UCSD-AML1 (cell line): ENCODE data around the gene CDK5.
A peak's percentile ranks its signal among the peaks of the same experiment; 100 is the strongest.
"Not testable (repeated sequence)": the region's sequence is repeated elsewhere in the genome, so short reads cannot be mapped to it uniquely, and the experiment has no call there.

ENCODE experiments used
- DNase-seq: peaks from one replicate; lab custom pipeline; 2025; ENCODE audit not compliant: unreplicated experiment; lab: John Stamatoyannopoulos, UW

Gene CDK5

GRCh38 chr7:151058781-151059366 is 1.2 kb upstream of the CDK5 start:
- no peak for DNase-seq

DNA sequence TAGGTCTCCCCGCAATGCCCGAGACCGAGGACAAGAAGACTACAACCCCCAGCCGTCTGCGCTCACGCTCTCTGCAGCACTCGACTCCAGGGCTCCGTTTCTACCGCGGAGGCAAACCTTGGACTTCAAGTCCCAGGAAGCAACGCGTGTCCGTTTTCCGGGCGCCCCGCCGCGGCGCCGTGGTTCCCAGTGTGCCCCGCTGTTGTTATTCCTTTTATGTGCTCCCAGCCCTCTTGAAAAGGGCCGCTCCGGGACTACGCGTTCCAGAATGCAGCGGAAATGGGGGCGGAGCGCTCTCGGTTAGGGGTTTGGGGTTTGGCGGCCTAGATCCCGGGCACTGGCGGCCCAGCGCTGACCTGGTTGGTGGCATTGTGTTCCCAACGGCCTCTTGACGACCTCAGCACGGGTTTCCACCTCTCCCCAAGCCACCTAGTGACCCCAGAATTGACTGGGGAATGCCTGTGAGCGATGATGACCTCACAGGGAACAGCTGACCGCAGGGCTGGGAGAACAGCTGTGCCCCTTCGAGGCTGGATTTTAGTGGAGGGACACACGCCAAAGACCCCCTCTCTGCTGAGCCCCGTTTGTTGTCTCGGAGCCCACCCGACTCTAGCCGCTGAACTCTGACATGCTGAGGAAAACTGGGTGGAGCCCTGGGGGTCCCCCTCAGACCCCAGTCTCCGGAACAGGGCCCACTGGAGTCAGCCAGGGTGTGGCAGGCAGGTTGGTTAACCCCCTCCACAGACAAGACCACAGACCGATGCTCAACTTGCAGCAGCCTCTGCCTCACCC is 488 bp upstream of the CDK5 start:
- peak; percentile 93 for DNase-seq

- no peak for DNase-seq
Measured at GRCh38 chr7:151056666-151057505, 811 bp downstream of the CDK5 start.

DNA sequence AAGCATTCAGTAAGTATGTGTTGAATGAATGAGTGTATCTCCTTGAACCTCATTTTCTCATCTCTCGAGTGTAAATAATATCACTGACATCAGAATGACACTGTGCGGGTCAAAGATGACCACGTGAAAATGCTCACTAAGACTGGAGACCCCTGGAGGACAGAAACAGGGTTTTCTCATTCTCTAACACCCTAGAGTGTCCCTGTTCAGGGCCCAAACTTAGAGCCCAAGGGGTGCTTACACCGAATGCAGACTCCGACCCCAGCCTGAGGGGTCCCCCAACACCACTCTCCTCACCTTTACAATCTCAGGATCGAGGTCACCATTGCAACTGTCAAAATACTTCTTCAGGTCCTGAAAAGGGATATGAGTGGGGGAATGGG is 1.4 kb downstream of the CDK5 start:
- DNase-seq: no peak

GRCh38 chr7:151053751-151054150 is 3.9 kb downstream of the CDK5 start:
- DNase-seq: no peak

DNA sequence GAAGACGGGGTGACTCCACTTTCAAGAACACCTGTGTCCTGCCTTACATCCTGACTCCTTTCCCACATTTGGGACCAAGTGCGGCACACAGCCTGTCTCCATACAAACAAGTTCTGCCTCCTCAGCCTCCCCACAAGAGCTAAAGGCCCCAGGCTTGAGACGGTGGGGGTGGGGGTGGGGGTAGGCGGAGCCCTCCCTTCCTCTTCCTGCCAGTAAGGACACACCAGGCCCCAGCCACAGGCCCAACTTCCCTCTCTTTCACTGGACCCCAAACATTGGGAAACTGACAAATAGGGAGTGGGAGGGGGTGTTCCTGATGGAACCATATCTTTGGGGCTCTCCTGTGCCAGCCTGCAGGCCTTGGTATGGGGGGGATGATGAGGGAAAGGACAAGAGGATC is 4.6 kb downstream of the CDK5 start:
- peak; percentile 55 for DNase-seq

GRCh38 chr7:151051108-151051507 is 6.6 kb downstream of the CDK5 start:
- DNase-seq: no peak

DNA sequence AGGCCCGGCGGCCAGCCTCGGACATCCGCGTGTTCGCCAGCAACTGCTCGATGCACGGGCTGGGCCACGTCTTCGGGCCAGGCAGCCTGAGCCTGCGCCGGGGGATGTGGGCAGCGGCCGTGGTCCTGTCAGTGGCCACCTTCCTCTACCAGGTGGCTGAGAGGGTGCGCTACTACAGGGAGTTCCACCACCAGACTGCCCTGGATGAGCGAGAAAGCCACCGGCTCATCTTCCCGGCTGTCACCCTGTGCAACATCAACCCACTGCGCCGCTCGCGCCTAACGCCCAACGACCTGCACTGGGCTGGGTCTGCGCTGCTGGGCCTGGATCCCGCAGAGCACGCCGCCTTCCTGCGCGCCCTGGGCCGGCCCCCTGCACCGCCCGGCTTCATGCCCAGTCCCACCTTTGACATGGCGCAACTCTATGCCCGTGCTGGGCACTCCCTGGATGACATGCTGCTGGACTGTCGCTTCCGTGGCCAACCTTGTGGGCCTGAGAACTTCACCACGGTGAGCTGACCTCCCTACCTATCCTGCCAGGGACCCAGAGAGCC is 8.7 kb downstream of the CDK5 start:
- DNase-seq: no peak

DNA sequence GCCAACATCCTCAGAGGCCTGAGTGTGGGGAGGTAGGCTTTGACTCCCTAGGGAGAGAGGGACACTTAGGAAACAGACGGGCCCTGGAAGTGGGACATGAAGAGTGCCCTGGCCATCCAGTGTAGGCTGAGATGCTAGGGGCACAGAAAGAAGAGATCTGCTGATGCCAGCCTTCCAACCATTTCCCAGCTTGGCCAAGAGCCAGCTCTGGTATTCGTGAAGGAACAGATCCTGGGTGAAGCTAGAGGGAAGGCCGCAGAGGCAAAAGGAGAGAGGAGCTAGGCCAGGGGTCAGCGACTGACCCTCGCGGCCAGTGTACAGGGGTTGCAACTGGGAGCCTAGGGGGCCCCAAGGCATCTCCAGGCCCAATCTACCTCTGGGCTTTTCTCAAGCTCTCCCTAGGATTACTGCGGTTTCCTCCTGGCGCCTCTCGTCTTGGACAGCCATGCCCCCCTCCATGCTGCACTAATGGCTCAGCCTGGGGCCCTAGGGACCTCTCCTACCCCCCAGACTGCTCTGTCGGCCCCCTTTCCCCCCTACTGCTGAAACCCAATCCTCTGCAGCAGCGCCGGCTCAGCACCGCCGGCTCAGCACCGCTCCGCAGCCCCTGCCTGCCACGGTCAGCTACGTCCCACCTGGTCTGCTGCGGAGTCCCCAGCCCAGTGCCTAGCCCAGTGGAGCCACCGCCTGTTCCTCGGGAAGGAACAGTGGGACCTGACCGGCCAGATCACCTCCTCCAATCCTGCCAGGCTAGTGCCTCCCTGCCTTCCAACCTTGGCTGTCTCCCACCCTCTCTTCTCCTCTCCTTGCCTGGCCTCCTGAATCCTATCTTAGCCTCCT is 9.5 kb downstream of the CDK5 start, which contains the start of gene ASIC3:
Gene ASIC3 (plus strand): TSS at position 556 of the 840 bp plus-strand sequence. CDS start 355 bp downstream, outside the sequence.
- DNase-seq: no peak

- no peak for DNase-seq
Measured at GRCh38 chr7:151046603-151047573, 10.8 kb downstream of the CDK5 start.

GRCh38 chr7:151045967-151046366 is 11.7 kb downstream of the CDK5 start:
- DNase-seq: no peak

DNA sequence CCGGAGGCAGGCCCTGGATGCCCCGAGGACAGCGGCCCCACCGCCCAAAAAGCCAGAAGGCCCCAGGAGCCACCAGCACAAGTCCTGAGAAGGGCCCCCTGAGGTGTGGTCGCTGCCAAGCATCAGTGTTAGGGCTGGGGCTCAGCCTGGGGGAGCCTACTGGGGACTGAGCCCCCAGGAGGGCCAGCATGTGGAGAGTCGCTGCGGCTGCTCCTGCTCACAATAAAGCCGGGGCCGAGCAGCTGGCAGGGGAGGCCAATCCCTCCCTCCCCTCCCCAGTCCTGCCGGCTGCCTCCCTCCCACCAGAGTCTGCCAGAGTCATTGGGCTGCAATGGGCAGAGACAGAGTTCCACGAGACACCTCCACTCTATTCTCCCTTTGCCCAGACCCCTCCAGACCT is 12.4 kb downstream of the CDK5 start:
- no peak for DNase-seq

DNA sequence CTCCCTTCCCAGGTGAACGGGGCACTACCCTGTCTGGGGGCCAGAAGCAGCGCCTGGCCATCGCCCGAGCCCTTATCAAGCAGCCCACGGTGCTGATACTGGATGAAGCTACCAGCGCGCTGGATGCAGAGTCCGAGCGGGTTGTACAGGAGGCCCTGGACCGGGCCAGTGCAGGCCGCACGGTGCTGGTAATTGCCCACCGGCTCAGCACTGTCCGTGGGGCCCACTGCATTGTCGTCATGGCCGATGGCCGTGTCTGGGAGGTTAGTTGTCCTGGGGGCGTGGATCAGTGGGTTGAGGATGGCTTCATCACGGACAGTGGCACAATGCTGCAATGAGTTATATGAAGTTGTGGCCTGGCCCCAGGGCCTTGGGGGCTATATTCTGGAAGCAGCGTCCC is 13.7 kb downstream of the CDK5 start:
- no peak for DNase-seq

DNA sequence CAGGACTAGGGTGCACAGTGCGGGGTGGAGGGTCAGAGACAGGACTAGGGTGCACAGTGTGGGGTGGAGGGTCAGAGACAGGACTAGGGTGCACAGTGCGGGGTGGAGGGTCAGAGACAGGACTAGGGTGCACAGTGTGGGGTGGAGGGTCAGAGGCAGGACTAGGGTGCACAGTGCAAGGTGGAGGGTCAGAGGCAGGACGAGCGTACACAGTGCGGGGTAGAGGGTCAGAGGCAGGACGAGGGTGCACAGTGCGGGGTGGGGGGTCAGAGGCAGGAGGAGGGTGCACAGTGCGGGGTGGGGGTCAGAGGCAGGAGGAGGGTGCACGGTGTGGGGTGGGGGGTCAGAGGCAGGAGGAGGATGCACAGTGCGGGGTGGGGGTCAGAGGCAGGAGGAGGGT is 14.2 kb downstream of the CDK5 start:
- DNase-seq: not testable (repeated sequence)

DNA sequence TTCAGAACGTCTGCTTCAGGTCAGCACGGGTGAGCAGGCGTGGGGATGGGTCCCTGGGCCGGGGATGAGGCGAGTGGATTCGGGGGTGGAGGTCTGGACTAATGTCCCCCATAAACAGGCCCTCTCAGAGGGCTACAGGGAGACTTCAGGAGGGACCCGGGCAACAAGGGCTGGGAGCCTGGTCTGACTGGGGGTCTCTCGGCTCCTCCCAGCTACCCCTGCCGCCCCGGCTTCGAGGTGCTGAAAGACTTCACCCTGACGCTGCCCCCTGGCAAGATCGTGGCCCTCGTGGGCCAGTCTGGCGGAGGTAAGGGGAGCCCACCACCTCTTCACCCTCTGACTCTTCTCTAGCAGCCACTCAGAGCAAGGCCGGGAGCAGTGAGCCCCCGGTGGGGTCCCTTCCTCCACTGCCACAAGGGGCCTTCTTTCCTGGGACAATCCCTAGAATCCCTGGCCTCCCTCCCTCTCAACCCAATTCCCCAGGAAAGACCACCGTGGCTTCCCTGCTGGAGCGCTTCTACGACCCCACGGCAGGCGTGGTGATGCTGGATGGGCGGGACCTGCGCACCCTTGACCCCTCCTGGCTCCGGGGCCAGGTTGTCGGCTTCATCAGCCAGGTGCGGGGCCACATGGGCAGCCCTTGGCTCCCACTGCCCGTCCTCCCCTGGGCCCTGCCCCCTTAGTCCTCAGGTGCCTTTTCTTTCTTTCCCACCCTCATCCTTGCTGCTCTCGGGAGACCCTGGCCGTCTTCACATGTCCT is 16.9 kb downstream of the CDK5 start:
- DNase-seq: no peak

GRCh38 chr7:151039850-151040548 is 17.7 kb downstream of the CDK5 start:
- peak; percentile 21 for DNase-seq

GRCh38 chr7:151038951-151039849 is 18.5 kb downstream of the CDK5 start:
- DNase-seq: peak; percentile 77
